HCT116 (cell line): ENCODE measurements around the gene ZAP70. TPM values are rescaled to one million over a fixed set of nuclear protein-coding genes. Genes with fewer than 3 reads are reported as not detected.

Source experiments
- ATAC-seq: fragments of 200-7000 bp; cut with Tn5 transposase; 2 replicates; pipeline ENCODE4 v1.9.1; 2020; ENCODE audit warnings: mild to moderate bottlenecking, moderate library complexity
- BruUV-seq: library from RNA; stranded (reverse); fragments of 400-500 nt; replicated peaks from 2 replicates; lab custom pipeline; 2021; lab: Mats Ljungman, UMichigan
- CTCF ChIA-PET: fragments of 300-600 bp; sonication (Branson Sonifier 250); formaldehyde crosslinking; loops from one replicate; lab custom pipeline; 2021; ENCODE audit warnings: antibody characterized with exemption; lab: Charles Lee
- POLR2A ChIA-PET: fragments of 300-600, 350-600 bp; sonication (Branson Sonifier 250); formaldehyde crosslinking; loops from one replicate; lab custom pipeline; 2021; ENCODE audit warnings: antibody characterized with exemption; lab: Charles Lee
- RAD21 ChIA-PET, 2 experiments: fragments of 300-600 bp; sonication (Branson Sonifier 250); formaldehyde crosslinking; loops; one replicate each; lab custom pipeline; 2023; ENCODE audit warnings: low total read pairs in 2 of 2; ENCODE audit not compliant: uncharacterized antibody in 2 of 2, unreplicated experiment in 2 of 2, low non-redundant PET in 1 of 2; lab: Charles Lee
- DNase-seq: peaks from one replicate; pipeline ENCODE4 v3.0.0-alpha.2; 2010; ENCODE audit warnings: low read depth, low spot score
- H2AFZ ChIP-seq: fragments of 200-600 bp; shearing (Covaris generic), sonication (generic); 2 replicates; pipeline ENCODE4 v1.6.1; 2017; ENCODE audit warnings: low read depth, mixed run types, mixed read lengths, antibody characterized with exemption, low read length; ENCODE audit not compliant: poor library complexity, severe bottlenecking
- H3K27ac ChIP-seq: 2 replicates; pipeline ENCODE4 v1.5.1; 2012; ENCODE audit warnings: low read depth, low read length
- H3K27me3 ChIP-seq: fragments of 200-600 bp; sonication (generic); 2 replicates; pipeline ENCODE4 v1.6.1; 2016; ENCODE audit warnings: mixed run types, low read length, mixed read lengths; ENCODE audit not compliant: insufficient read depth
- H3K36me3 ChIP-seq, 2 experiments: fragments of 200-500 bp in 1 of 2; fragments of 200-600 bp in 1 of 2; sonication (Bioruptor generic) in 1 of 2; sonication (generic) in 1 of 2; 2 replicates each; pipeline versions ENCODE4 v1.5.1 to v1.6.1; 2014 to 2016; ENCODE audit warnings: low read length in 2 of 2, inconsistent platforms in 1 of 2, mixed read lengths in 1 of 2, mixed run types in 1 of 2; ENCODE audit not compliant: insufficient read depth in 2 of 2, control insufficient read depth in 1 of 2
- H3K4me1 ChIP-seq, 2 experiments: fragments of 200-600 bp in 1 of 2; sonication (generic) in 1 of 2; 2 replicates each; pipeline versions ENCODE4 v1.5.1 to v1.6.1; 2012 to 2017; ENCODE audit warnings: low read length in 2 of 2, inconsistent platforms in 1 of 2, mild to moderate bottlenecking in 1 of 2, mixed read lengths in 1 of 2, mixed run types in 1 of 2, moderate library complexity in 1 of 2; ENCODE audit not compliant: insufficient read depth in 2 of 2, control insufficient read depth in 1 of 2
- H3K4me2 ChIP-seq: fragments of 200-600 bp; sonication (generic); 2 replicates; pipeline ENCODE4 v1.6.1; 2017; ENCODE audit warnings: mixed run types, low read length, mixed read lengths
- H3K4me3 ChIP-seq, 2 experiments: fragments of 200-600 bp in 1 of 2; sonication (generic) in 1 of 2; replicated peaks in 1 of 2; 2 replicates each; pipeline ENCODE4 v1.5.1; 2011 to 2016; ENCODE audit warnings: low read length in 2 of 2, control low read depth in 1 of 2, low read depth in 1 of 2, mild to moderate bottlenecking in 1 of 2, mixed read lengths in 1 of 2, mixed run types in 1 of 2
- H3K79me2 ChIP-seq: fragments of 200-600 bp; sonication (generic); 2 replicates; pipeline ENCODE4 v1.6.1; 2017; ENCODE audit warnings: mild to moderate bottlenecking, mixed run types, low read length, moderate library complexity, mixed read lengths; ENCODE audit not compliant: insufficient read depth
- H3K9ac ChIP-seq: fragments of 200-600 bp; sonication (generic); 2 replicates; pipeline ENCODE4 v1.6.1; 2016; ENCODE audit warnings: low read length, mixed read lengths
- H3K9me2 ChIP-seq: fragments of 200-600 bp; sonication (generic), shearing (Covaris generic); 2 replicates; pipeline ENCODE4 v1.6.1; 2017; ENCODE audit warnings: mixed run types, mild to moderate bottlenecking, moderate library complexity; ENCODE audit not compliant: insufficient read depth
- H3K9me3 ChIP-seq, 2 experiments: fragments of 200-500 bp in 1 of 2; fragments of 200-600 bp in 1 of 2; sonication (Bioruptor generic) in 1 of 2; sonication (generic) in 1 of 2; 2 replicates each; pipeline ENCODE4 v1.6.1; 2014 to 2017; ENCODE audit warnings: low read length in 2 of 2, mixed read lengths in 2 of 2, inconsistent platforms in 1 of 2, low read depth in 1 of 2, mild to moderate bottlenecking in 1 of 2, mixed run types in 1 of 2, moderate library complexity in 1 of 2; ENCODE audit not compliant: control insufficient read depth in 1 of 2, insufficient read depth in 1 of 2
- H4K20me1 ChIP-seq: fragments of 200-600 bp; sonication (generic), shearing (Covaris generic); 2 replicates; pipeline ENCODE4 v1.6.1; 2017; ENCODE audit warnings: mixed run types, mild to moderate bottlenecking, moderate library complexity; ENCODE audit not compliant: insufficient read depth
- CBX3 ChIP-seq: IDR thresholded peaks from 2 replicates; pipeline ENCODE4 v1.6.1; 2012; ENCODE audit warnings: low read depth
- CEBPB ChIP-seq: IDR thresholded peaks from 2 replicates; pipeline ENCODE4 v1.6.1; 2012; ENCODE audit warnings: low read depth
- EGR1 ChIP-seq: IDR thresholded peaks from 2 replicates; pipeline ENCODE4 v1.6.1; 2012; ENCODE audit warnings: low read depth
- ELF1 ChIP-seq: IDR thresholded peaks from 2 replicates; pipeline ENCODE4 v1.6.1; 2012; ENCODE audit warnings: low read depth, borderline replicate concordance
- EZH2 ChIP-seq: fragments of 200-600 bp; sonication (generic); IDR thresholded peaks from 2 replicates; pipeline ENCODE4 v1.6.1; 2017; ENCODE audit warnings: antibody characterized with exemption, mixed run types
- FOSL1 ChIP-seq: IDR thresholded peaks from 2 replicates; pipeline ENCODE4 v1.6.1; 2012; ENCODE audit warnings: low read depth
- JUND ChIP-seq: IDR thresholded peaks from 2 replicates; pipeline ENCODE4 v1.6.1; 2012
- MAX ChIP-seq: IDR thresholded peaks from 2 replicates; pipeline ENCODE4 v1.6.1; 2012
- POLR2A ChIP-seq: IDR thresholded peaks from 2 replicates; pipeline ENCODE4 v1.7.0; 2011; ENCODE audit warnings: borderline replicate concordance; ENCODE audit not compliant: insufficient read depth, insufficient read length; ENCODE audit errors: extremely low read depth
- POLR2AphosphoS5 ChIP-seq: IDR thresholded peaks from 2 replicates; pipeline ENCODE4 v1.6.1; 2011; ENCODE audit warnings: mild to moderate bottlenecking, low read depth, low read length, moderate library complexity
- RAD21 ChIP-seq: IDR thresholded peaks from 2 replicates; pipeline ENCODE4 v1.6.1; 2012; ENCODE audit warnings: low read depth, mild to moderate bottlenecking
- REST ChIP-seq: IDR thresholded peaks from 2 replicates; pipeline ENCODE4 v1.6.1; 2012; ENCODE audit warnings: low read depth
- SIN3A ChIP-seq: IDR thresholded peaks from 2 replicates; pipeline ENCODE4 v1.6.1; 2012; ENCODE audit warnings: low read depth
- SP1 ChIP-seq: IDR thresholded peaks from 2 replicates; pipeline ENCODE4 v1.6.1; 2012; ENCODE audit warnings: low read depth
- SRF ChIP-seq: IDR thresholded peaks from 2 replicates; pipeline ENCODE4 v1.6.1; 2012; ENCODE audit warnings: low read depth
- TCF7L2 ChIP-seq: IDR thresholded peaks from 2 replicates; pipeline ENCODE4 v1.7.0; 2011; ENCODE audit warnings: borderline replicate concordance, inconsistent platforms; ENCODE audit not compliant: insufficient read depth, insufficient read length; ENCODE audit errors: extremely low read depth
- YY1 ChIP-seq: IDR thresholded peaks from 2 replicates; pipeline ENCODE4 v1.6.1; 2011; ENCODE audit warnings: low read length, low read depth, moderate library complexity, mild to moderate bottlenecking; ENCODE audit not compliant: insufficient replicate concordance; ENCODE audit errors: extremely low read depth
- ZFX ChIP-seq: fragments of 450-650 bp; IDR thresholded peaks from 2 replicates; pipeline ENCODE4 v1.6.1; 2017
- ZNF274 ChIP-seq: fragments of 200-500 bp; sonication (Bioruptor generic); IDR thresholded peaks from 2 replicates; pipeline ENCODE4 v1.6.1; 2014; ENCODE audit warnings: mild to moderate bottlenecking, low read depth, low read length, inconsistent platforms
- intact Hi-C: fragments of 100-400 bp; cut with micrococcal nuclease; formaldehyde crosslinking; loops from 2 replicates; pipeline ENCODE4 v1.10.0; 2022
- total RNA-seq: library from RNA; stranded (reverse); gene quantifications from one replicate; pipeline ENCODE4 v1.2.1, GENCODE V29; 2021; ENCODE audit not compliant: unreplicated experiment
- TF ChIP-seq, protein P1 (sequence below), 3 experiments: fragments of 200-600 bp in 1 of 3; sonication (generic) in 1 of 3; IDR thresholded peaks in 2 of 3; conservative IDR thresholded peaks in 1 of 3; 2 replicates each; pipeline ENCODE4 v1.5.1; 2012 to 2017; ENCODE audit warnings: low read depth in 2 of 3, low read length in 2 of 3, antibody characterized with exemption in 1 of 3, borderline replicate concordance in 1 of 3, control low read depth in 1 of 3, mild to moderate bottlenecking in 1 of 3, mixed read lengths in 1 of 3, mixed run types in 1 of 3, moderate library complexity in 1 of 3; ENCODE audit not compliant: insufficient read depth in 1 of 3
- TF ChIP-seq, protein P2 (sequence below): IDR thresholded peaks from 2 replicates; pipeline ENCODE4 v1.6.1; 2012

ZAP70 gene
- total RNA-seq, 1 experiment from 2014 or later, result 0.91 TPM

DNA sequence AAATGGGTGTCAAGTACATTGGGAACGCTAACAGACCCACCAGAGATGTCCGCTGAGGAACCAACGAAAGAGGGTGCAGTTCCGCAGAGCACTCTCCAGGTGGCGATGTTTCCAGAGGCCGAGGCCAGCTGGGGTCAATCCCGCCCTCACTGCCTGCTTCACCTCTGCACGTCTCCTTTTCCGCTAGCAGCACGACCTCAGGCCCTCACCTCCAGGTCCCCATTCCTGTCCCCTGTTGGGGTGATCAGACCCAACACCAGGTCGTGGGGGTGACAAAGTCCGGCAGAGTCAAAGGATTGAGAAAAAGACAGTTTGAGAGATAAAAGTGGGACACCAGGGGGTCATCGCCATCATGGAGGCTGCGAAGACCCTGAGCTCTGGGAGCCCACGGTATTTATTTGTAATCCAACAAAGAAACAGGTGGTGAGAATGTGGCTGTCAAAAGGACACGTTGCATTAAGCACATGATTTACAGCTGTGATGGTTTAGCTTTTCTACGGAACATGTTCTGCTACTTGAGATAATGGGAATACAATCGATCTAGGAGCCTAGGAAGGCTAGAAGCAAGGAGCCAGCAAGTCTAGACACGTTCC, 27.3 kb downstream of the ZAP70 start:
- Histone ChIP-seq H4K20me1 (no peaks in the 10 kb centered on the region), H3K4me3 (no peak overlapping the region), H3K27ac (no peak overlapping the region), H3K4me1 (peaks cover 0 to 18% of the 10 kb centered on the region in 2 experiments; a peak in 2 of 4 replicates), H3K27me3 (no peaks in the 10 kb centered on the region), H2AFZ (no peak overlapping the region), H3K36me3 (no peaks in the 10 kb centered on the region), H3K9me2 (no peaks in the 10 kb centered on the region), H3K4me2 (0 out of 2 replicates have a peak overlapping the region, but pooled peaks have one; percentile 16), H3K79me2 (no peaks in the 10 kb centered on the region), H3K9ac (no peak overlapping the region), H3K9me3 (no peaks in the 10 kb centered on the region)
- ATAC-seq (peak; percentile 86), DNase-seq (peak; percentile 29)
- BruUV-seq, result no TSS peak
- CTCF ChIA-PET, result interaction anchor here (0.6 to 2.4 kb wide), 9 partner anchors 10 to 644 kb away, joined by 3 to 19 read pairs (median 4); no protein-coding TSS in a partner anchor
- TF ChIP-seq CBX3 (no peak), FOSL1 (no peak), SIN3A (no peak), MAX (no peak), SRF (no peak), POLR2A (no peak), SP1 (no peak), ZFX (no peak), ELF1 (no peak), POLR2AphosphoS5 (no peak), TCF7L2 (peak; percentile 31), CEBPB (no peak), YY1 (no peak), EZH2 (no peak), JUND (no peak), REST (no peak), RAD21 (peak; percentile 69), ZNF274 (no peak), EGR1 (no peak)
- TF ChIP-seq, protein P1, sequence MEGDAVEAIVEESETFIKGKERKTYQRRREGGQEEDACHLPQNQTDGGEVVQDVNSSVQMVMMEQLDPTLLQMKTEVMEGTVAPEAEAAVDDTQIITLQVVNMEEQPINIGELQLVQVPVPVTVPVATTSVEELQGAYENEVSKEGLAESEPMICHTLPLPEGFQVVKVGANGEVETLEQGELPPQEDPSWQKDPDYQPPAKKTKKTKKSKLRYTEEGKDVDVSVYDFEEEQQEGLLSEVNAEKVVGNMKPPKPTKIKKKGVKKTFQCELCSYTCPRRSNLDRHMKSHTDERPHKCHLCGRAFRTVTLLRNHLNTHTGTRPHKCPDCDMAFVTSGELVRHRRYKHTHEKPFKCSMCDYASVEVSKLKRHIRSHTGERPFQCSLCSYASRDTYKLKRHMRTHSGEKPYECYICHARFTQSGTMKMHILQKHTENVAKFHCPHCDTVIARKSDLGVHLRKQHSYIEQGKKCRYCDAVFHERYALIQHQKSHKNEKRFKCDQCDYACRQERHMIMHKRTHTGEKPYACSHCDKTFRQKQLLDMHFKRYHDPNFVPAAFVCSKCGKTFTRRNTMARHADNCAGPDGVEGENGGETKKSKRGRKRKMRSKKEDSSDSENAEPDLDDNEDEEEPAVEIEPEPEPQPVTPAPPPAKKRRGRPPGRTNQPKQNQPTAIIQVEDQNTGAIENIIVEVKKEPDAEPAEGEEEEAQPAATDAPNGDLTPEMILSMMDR (IDR thresholded peaks at IDR 0.05 in 2 of 3, conservative IDR thresholded peaks at IDR 0.05 in 1 of 3; ENCODE audit: borderline replicate concordance in 1 of 3, insufficient read depth in 1 of 3, low read depth in 2 of 3, low read length in 2 of 3), result peak; percentile 57 to 91 (median 82); a peak in 5 of 6 replicates
- TF ChIP-seq, protein P2, sequence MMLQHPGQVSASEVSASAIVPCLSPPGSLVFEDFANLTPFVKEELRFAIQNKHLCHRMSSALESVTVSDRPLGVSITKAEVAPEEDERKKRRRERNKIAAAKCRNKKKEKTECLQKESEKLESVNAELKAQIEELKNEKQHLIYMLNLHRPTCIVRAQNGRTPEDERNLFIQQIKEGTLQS, result no peak
- intact Hi-C loops, result loop anchor here (1.0 kb wide), 1 partner anchor 645 kb away; no protein-coding TSS in a partner anchor
- RAD21 ChIA-PET, result interaction anchor here (1.2 kb wide), 2 partner anchors 644 kb away, joined by 3 to 4 read pairs; no protein-coding TSS in a partner anchor
- POLR2A ChIA-PET, result no interaction called here
